Measurements from ENCODE around the gene SEM1. TPM values are rescaled to one million over a fixed set of nuclear protein-coding genes. Genes with fewer than 3 reads are reported as not detected.
"Not testable (repeated sequence)": the region's sequence is repeated elsewhere in the genome, so short reads cannot be mapped to it uniquely, and the experiment has no call there.

The SEM1 gene
- total RNA-seq, 1 donor from 2014 or later = 30.1 TPM

DNA sequence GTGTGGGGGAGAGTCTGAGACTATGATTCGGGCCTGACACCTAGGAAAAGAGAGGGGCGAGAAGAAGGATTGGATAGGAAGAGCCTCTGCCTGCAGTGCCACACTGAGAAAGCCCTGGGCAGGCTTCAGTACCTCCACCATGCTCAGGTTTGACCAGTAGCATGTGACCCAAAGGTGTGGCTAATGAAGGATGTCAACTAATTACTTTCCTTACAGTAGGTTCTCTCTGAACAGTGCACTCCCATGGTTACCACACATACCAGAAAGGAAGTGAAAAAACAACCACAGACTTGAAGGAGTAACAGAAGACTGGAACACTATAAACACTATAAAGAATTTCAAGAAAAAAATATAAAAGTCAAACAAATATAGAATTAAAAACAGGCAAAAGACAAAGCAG lies 46.2 kb downstream of the SEM1 start:
- DNase-seq (ENCODE audit: low read depth) = peak; percentile 74

DNA sequence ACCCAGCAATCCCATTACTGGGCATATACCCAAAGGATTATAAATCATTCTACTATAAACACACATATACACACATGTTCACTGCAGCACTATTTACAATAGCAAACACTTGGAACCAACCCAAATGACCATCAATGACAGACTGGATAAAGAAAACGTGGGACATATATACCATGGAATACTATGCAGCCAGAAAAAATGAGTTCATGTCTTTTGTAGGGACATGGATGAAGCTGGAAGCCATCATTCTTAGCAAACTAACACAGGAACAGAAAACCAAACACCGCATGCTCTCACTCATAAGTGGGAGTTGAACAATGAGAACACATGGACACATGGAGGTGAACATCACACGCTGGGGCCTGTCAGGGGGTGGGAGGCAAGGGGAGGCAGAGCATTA lies 47.5 kb downstream of the SEM1 start:
- DNase-seq (ENCODE audit: low read depth) = not testable (repeated sequence)

DNA sequence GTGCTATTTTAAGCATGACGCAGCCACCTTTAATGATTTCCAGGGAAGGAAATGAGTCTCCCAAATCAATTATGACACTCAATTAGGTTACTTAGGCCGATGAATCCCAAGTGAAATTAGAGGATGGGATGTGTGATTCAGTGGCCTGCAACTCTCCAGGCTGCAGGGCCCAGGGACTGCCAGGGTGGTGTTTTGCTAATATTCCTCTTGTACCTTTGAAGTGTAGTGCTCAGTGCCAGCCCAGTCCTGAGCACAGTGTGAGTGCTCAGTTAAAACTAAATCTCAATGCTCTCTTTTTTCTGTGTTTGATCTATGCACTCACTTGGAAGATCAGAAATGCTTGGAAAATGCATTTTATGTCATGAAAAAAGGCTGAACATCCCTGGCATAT lies 51.6 kb downstream of the SEM1 start:
- peak; percentile 31 for DNase-seq (ENCODE audit: low read depth)

DNA sequence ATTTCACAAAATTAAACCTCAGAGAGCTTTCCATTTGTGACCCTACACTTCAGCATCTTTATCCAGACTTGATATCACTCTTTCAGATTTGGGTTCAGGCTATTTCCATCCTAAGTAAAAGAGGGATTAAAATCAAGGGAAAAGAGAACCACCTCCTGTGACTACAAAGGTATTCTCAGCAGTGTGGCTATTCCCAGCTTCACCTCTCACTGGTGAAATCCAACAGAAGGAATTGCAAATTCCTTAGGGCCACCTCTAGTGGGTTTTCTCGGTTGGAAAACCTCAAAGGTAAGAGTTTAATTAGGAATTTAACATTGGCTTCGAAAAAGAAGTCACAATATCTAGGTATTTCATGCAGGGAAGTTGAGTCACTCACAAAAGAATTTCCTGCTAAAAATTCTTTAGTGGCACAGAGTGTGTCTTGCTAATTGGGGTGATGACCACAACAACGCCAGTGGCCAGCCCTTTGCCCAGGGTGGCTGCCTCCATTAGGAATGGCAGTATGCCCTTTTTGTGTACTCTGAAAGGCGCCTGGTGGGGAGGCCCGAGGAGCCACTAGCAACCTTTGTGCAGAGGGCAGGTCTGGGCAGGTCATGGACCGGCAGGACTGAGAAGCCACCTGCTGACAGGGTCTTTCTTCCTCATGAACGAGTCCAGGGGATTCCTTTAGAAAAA lies 52.2 kb downstream of the SEM1 start:
- DNase-seq (ENCODE audit: low read depth) = peak; percentile 67

DNA sequence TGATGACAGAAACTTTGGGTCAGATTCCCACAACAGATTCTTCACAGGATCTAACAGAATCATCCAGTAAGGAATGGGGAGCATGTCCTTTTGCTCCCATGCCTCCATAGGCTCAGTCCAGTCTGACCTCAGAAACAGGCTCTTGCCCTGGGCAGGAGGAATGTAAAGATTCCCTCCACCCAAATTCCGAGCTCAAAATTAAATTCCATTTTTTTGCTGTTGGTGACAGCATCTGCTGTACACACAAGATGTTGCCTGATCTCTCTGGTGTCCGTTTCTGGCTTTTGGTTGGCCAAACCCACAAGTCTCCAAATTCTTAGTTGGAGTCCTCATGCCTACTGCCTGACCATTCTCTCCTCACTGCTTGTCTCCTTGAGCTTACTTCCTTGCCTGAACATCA lies 53.7 kb downstream of the SEM1 start:
- DNase-seq (ENCODE audit: low read depth) = no peak

DNA sequence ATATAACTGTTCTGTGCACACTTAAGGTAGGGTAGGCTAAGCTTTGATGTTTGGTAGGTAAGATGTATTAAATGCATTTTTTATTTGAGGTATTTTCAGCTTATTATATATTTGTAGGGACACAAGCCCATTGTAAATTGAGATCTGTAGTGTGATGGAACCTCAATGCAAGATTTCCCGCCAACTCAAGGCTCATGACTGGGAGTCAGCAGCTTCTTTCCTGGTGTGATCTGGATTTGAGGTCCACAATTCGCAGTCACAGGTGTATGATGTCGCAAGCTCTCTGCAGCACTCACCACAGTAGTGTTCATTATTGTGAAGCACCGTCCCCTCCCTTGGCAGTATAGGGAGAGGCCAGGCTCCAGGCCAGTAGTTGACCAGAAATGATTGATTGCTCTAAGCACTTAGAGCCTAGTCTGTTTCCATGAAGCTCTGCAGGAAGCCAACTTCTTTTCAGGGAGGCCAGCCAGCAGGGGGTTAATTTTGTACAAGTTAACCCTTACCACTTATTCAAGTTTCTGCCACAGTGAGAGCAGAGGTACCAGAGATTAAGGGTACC lies 54.9 kb downstream of the SEM1 start:
- no peak for DNase-seq (ENCODE audit: low read depth)

DNA sequence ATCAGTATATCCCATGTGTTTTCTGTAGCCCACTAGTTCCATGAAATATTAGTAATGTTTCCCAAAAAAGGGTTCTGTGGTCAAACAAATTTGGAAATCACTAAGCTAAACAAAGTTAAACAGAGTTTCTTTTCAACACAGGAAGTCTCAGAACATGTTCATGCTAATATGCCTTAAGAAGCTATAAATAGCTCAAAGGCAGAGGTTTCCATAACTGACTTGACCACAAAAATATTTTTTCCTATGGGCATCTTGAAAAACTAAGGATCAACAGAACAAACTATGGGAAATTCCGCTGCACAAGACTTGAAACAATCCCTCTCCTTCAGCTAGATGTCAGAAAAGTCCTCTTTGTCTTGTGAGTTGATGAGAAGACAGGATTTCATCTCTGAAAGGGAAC lies 59.7 kb downstream of the SEM1 start:
- no peak for DNase-seq (ENCODE audit: low read depth)

DNA sequence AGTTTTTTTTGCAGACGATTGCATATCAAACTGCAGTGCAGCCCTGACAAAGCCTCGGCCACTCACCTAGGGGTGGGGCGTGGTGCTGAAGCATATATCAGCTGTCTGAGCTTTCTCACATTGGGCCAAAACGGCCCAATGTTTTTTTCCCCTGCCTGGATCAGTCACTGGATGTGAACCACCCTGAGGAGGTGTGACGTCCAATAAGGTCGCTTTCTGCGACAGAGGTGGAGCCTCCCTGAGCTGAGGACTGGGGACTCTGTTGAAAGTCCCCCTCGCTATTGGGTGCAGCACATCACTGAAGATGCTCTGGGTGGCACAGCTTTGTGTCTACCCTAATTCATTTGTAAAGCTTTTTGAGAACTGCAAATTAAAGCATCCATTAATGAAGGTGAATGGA lies 60.9 kb downstream of the SEM1 start:
- DNase-seq (ENCODE audit: low read depth) = no peak

DNA sequence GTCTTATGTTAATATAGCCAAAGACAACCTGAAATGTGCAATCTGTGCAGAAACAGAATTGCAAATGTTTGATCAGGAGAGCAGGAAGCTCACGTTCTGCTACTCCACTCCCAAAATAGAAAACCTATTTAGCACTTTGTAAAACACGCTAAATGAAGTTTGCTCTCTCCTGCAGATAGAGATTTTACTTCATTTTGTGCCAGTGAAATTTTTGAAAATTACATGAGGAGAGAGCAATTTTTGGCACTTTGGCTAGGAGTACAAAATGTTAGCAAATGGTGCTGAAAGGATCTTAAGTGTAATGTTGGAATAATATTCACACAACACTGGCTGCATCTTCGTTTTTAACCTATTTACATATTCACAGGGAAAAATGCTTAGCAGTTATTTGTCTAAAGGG lies 61.9 kb downstream of the SEM1 start:
- DNase-seq (ENCODE audit: low read depth) = no peak

DNA sequence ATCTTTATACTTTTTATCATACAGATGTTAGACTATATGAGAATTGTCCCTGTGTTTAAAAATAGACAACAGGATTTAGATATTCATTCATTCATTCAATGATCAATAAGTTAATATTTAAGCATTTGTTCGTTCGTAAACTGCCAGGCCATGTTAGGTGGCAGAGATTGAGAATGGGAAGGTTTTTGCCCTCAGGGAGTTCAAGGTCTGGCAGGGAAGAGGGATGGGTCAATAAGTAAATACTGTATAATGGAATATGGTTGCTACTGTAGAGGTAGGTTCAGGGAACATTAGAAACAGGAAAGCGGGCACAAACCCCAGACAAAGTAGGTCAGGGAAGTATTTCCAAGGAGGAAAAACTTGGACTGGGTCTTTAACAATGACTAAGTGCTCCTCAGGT lies 64.6 kb downstream of the SEM1 start:
- DNase-seq (ENCODE audit: low read depth) = no peak

DNA sequence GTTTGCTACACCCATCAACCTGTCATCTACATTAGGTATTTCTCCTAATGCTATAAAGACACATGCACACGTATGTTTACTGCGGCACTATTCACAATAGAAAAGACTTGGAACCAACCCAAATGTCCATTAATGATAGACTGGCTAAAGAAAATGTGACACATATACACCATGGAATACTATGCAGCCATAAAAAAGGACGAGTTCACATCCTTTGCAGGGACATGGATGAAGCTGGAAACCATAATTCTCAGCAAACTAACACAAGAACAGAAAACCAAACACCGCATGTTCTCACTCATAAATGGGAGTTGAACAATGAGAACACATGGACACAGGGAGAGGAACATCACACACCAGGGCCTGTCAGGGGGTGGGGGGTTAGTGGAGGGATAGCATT lies 66.2 kb downstream of the SEM1 start:
- not testable (repeated sequence) for DNase-seq (ENCODE audit: low read depth)

DNA sequence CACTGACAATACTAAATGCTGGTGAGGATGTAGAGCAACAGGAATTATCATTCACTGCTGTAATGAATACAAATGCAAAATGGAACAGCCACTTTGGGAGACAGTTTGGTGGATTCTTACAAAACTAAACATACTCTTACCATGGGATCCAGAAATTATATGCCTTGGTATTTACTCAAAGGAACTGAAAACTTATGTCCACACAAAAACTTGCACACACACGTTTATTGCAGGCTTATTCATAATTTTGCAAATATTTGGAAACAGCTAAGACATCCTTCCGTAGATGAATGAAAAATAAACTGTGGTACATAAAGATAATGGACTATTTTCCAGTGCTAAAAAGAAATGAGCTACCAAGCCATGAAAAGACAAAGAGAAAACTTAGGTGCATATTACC lies 69.6 kb downstream of the SEM1 start:
- no peak for DNase-seq (ENCODE audit: low read depth)

Data from renal cortical epithelial cell (primary cell).